ENCODE measurements around the gene KIF5A. TPM values are rescaled to one million over a fixed set of nuclear protein-coding genes. Genes with fewer than 3 reads are reported as not detected.
"Not testable (repeated sequence)": the region's sequence is repeated elsewhere in the genome, so short reads cannot be mapped to it uniquely, and the experiment has no call there.

The KIF5A gene
- total RNA-seq, 1 experiment from 2014 or later = 3.0 TPM

- H3K4me1 ChIP-seq (ENCODE audit: control insufficient read depth, insufficient read depth, low read length) = peaks cover 13% of the 10 kb centered on the region
- H3K27ac ChIP-seq (ENCODE audit: low read length) = no peak overlapping the region
- CTCF ChIA-PET = no interaction called here
- no peak for TF ChIP-seq POLR2AphosphoS5 (IDR thresholded peaks at IDR 0.05; ENCODE audit: low read depth, low read length)
- no peak for TF ChIP-seq SIN3A (IDR thresholded peaks at IDR 0.05; ENCODE audit: borderline replicate concordance, insufficient read depth, low read depth, low read length)
- no peak for TF ChIP-seq REST (IDR thresholded peaks at IDR 0.05; ENCODE audit: insufficient read depth in 1 of 2, low read depth in 2 of 2, low read length in 1 of 2)
- no peak for TF ChIP-seq TCF7L2 (IDR thresholded peaks at IDR 0.05; ENCODE audit: low read depth, low read length)
- TF ChIP-seq, protein P1, sequence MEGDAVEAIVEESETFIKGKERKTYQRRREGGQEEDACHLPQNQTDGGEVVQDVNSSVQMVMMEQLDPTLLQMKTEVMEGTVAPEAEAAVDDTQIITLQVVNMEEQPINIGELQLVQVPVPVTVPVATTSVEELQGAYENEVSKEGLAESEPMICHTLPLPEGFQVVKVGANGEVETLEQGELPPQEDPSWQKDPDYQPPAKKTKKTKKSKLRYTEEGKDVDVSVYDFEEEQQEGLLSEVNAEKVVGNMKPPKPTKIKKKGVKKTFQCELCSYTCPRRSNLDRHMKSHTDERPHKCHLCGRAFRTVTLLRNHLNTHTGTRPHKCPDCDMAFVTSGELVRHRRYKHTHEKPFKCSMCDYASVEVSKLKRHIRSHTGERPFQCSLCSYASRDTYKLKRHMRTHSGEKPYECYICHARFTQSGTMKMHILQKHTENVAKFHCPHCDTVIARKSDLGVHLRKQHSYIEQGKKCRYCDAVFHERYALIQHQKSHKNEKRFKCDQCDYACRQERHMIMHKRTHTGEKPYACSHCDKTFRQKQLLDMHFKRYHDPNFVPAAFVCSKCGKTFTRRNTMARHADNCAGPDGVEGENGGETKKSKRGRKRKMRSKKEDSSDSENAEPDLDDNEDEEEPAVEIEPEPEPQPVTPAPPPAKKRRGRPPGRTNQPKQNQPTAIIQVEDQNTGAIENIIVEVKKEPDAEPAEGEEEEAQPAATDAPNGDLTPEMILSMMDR (IDR thresholded peaks at IDR 0.05) = no peak
- in situ Hi-C loops (cut with HindIII; ENCODE audit: low pct_unique_long_range_greater_than_20kb, low sequenced_read_pairs) (no loop called here), intact Hi-C loops (cut with micrococcal nuclease; ENCODE audit: unreplicated experiment) (no loop called here)
- DNase-seq (ENCODE audit: low read depth, low spot score) (no peak), ATAC-seq (no peak)
- no peaks in the 10 kb centered on the region for H3K9me3 ChIP-seq (ENCODE audit: control insufficient read depth, insufficient read depth, low read depth, low read length)
- H3K36me3 ChIP-seq (ENCODE audit: control insufficient read depth, insufficient read depth, low read length) = no peaks in the 10 kb centered on the region
- BruUV-seq (replicated peaks) = no TSS peak
- no peak overlapping the region for H3K4me3 ChIP-seq (ENCODE audit: low read depth in 2 of 2, low read length in 2 of 2)
- H3K27me3 ChIP-seq (ENCODE audit: control insufficient read depth, insufficient read depth, low read length) = no peaks in the 10 kb centered on the region
- POLR2A ChIA-PET = no interaction called here
These were observed 68.1 kb downstream of the KIF5A start for GRCh38 chr12:57617942-57618341.

DNA sequence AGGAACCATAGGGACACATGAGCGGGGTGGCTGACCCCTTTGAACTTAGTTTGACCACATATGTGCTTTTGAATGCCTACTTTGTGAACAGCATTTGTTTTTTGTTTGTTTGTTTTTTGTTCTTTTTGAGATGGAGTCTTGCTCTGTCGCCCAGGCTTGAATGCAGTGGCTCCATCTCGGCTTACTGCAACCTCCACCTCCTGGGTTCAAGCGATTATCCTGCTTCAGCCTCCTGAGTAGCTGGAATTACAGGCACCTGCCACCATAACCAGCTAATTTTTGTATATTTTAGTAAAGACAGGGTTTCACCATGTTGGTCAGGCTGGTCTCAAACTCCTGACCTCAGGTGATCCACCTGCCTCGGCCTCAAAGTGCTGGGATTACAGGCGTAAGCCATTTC, 68.6 kb downstream of the KIF5A start:
- H3K9me3 ChIP-seq (ENCODE audit: control insufficient read depth, insufficient read depth, low read depth, low read length); H3K27me3 ChIP-seq (ENCODE audit: control insufficient read depth, insufficient read depth, low read length); DNase-seq (ENCODE audit: low read depth, low spot score); H3K36me3 ChIP-seq (ENCODE audit: control insufficient read depth, insufficient read depth, low read length); in situ Hi-C loops (cut with HindIII; ENCODE audit: low pct_unique_long_range_greater_than_20kb, low sequenced_read_pairs); POLR2A ChIA-PET; CTCF ChIA-PET; intact Hi-C loops (cut with micrococcal nuclease; ENCODE audit: unreplicated experiment); ATAC-seq; H3K27ac ChIP-seq (ENCODE audit: low read length); BruUV-seq (replicated peaks); H3K4me3 ChIP-seq (ENCODE audit: low read depth in 2 of 2, low read length in 2 of 2): not testable (repeated sequence)
- H3K4me1 ChIP-seq (ENCODE audit: control insufficient read depth, insufficient read depth, low read length) = peaks cover 13% of the 10 kb centered on the region

DNA sequence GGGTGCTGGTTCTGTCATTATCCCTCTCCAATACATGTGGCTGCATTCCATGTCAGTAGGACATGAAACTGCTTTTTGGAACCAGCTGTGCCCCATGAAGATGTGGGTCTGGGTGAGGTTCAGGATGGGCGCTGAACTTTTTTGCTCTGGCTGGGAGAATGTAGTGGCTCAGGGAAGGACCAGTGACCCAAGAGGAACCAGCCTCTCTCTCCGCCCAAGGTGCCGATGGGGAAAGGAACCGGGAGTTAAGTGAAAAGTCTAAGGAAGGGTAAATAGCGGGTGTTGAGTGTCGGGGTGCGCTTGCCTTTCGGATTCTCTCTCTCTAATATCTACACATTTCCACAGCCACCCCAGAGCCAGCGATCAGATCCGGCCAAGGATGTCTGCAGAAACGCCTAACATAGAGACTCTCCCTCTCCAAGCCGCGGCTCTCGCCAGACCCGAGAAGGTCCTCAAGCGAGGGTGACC, 69.2 kb downstream of the KIF5A start:
- Histone ChIP-seq H3K4me3 (ENCODE audit: low read depth in 2 of 2, low read length in 2 of 2) (no peak overlapping the region), H3K27me3 (ENCODE audit: control insufficient read depth, insufficient read depth, low read length) (no peaks in the 10 kb centered on the region), H3K9me3 (ENCODE audit: control insufficient read depth, insufficient read depth, low read depth, low read length) (no peaks in the 10 kb centered on the region), H3K4me1 (ENCODE audit: control insufficient read depth, insufficient read depth, low read length) (peaks cover 13% of the 10 kb centered on the region), H3K36me3 (ENCODE audit: control insufficient read depth, insufficient read depth, low read length) (no peaks in the 10 kb centered on the region), H3K27ac (ENCODE audit: low read length) (no peak overlapping the region)
- intact Hi-C loops (cut with micrococcal nuclease; ENCODE audit: unreplicated experiment) (no loop called here), in situ Hi-C loops (cut with HindIII; ENCODE audit: low pct_unique_long_range_greater_than_20kb, low sequenced_read_pairs) (no loop called here)
- POLR2A ChIA-PET = no interaction called here
- ATAC-seq (no peak), DNase-seq (ENCODE audit: low read depth, low spot score) (no peak)
- no peak for TF ChIP-seq REST (IDR thresholded peaks at IDR 0.05; ENCODE audit: insufficient read depth in 1 of 2, low read depth in 2 of 2, low read length in 1 of 2)
- TF ChIP-seq, protein P1 (IDR thresholded peaks at IDR 0.05) = no peak
- TF ChIP-seq SIN3A (IDR thresholded peaks at IDR 0.05; ENCODE audit: borderline replicate concordance, insufficient read depth, low read depth, low read length) = no peak
- TF ChIP-seq TCF7L2 (IDR thresholded peaks at IDR 0.05; ENCODE audit: low read depth, low read length) = no peak
- no peak for TF ChIP-seq POLR2AphosphoS5 (IDR thresholded peaks at IDR 0.05; ENCODE audit: low read depth, low read length)
- CTCF ChIA-PET = no interaction called here
- BruUV-seq (replicated peaks) = no TSS peak
